Vagina (tissue), 2 donors: ENCODE data around the gene MGST2. TPM values are rescaled to one million over a fixed set of nuclear protein-coding genes. Genes with fewer than 3 reads are reported as not detected.

ENCODE experiments used
- DNase-seq, 2 donors: peaks; one replicate each; pipeline ENCODE4 v3.0.0-alpha.2; 2017; ENCODE audit errors: extremely low spot score in 2 of 2
- H3K27ac ChIP-seq: fragments of 200-600 bp; sonication (generic); one replicate; pipeline ENCODE4 v1.5.1; 2019
- H3K27me3 ChIP-seq: fragments of 200-600 bp; sonication (generic); one replicate; pipeline ENCODE4 v1.5.1; 2019
- H3K36me3 ChIP-seq, 2 donors: fragments of 200-600 bp; sonication (generic); one replicate each; pipeline ENCODE4 v1.5.1; 2017 to 2019
- H3K4me1 ChIP-seq: fragments of 200-600 bp; sonication (generic); one replicate; pipeline ENCODE4 v1.5.1; 2019
- H3K4me3 ChIP-seq, 2 donors: fragments of 200-600 bp; sonication (generic); 1 replicate in 1 of 2; 2 replicates in 1 of 2; pipeline ENCODE4 v1.5.1; 2016 to 2019
- H3K9me3 ChIP-seq: fragments of 200-600 bp; sonication (generic); one replicate; pipeline ENCODE4 v1.5.1; 2019
- POLR2A ChIP-seq, 2 donors: fragments of 450-650 bp; IDR thresholded peaks; one replicate each; pipeline ENCODE4 v1.6.1; 2017; ENCODE audit warnings: antibody characterized with exemption in 2 of 2, mild to moderate bottlenecking in 2 of 2, moderate library complexity in 2 of 2
- POLR2AphosphoS5 ChIP-seq, 2 donors: sonication (generic); formaldehyde crosslinking; IDR thresholded peaks; one replicate each; pipeline ENCODE4 v1.9.0; 2017; ENCODE audit warnings: antibody characterized with exemption in 2 of 2, mild to moderate bottlenecking in 2 of 2, low read depth in 1 of 2; ENCODE audit not compliant: insufficient read depth in 1 of 2
- intact Hi-C: fragments of 100-400 bp; cut with DNase I; formaldehyde crosslinking; loops from one replicate; pipeline ENCODE4 v1.15.1; 2023
- total RNA-seq: library from RNA; depleted of rRNA; stranded (reverse); fragments of >200 nt; gene quantifications from one replicate; pipeline ENCODE4 v1.2.3, GENCODE V29; 2016
- TF ChIP-seq, protein P1 (sequence below), 3 experiments: fragments of 450-650 bp in 2 of 3; fragments of 200-600 bp in 1 of 3; sonication (generic) in 1 of 3; IDR thresholded peaks; one replicate each; pipeline ENCODE4 v1.5.1; 2017 to 2019; ENCODE audit warnings: antibody characterized with exemption in 3 of 3, mild to moderate bottlenecking in 2 of 3, moderate library complexity in 2 of 3

Gene MGST2
- total RNA-seq, 1 donor from 2014 or later, result 78.3 TPM

DNA sequence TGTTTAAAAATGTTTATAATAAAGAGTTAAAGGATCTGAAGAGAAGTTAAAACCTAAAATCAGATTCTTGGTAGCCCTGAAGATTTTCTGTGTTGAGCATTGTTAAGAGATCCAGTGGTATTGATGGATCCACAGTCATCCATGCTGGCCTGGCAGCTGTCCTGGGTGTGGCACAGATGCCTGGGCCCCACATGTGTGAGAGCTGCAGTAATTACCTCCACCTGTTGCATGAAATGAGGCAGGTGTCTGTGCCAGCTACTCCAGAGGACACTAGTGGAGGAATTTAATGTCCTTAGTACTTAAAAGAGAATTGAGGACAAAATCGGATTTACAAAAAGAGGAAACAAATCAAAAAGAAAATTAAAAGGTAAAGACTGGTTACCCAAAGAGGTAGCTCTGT lies 44.0 kb downstream of the MGST2 start:
- Histone ChIP-seq H3K27ac (no peak overlapping the region), H3K9me3 (no peaks in the 10 kb centered on the region), H3K4me1 (no peaks in the 10 kb centered on the region), H3K4me3 (no peak overlapping the region), H3K27me3 (no peaks in the 10 kb centered on the region), H3K36me3 (peaks cover 0 to 7% of the 10 kb centered on the region in 2 donors)
- no peak for DNase-seq
- no peak for TF ChIP-seq POLR2A (IDR thresholded peaks at IDR 0.05)
- no peak for TF ChIP-seq POLR2AphosphoS5 (IDR thresholded peaks at IDR 0.05; ENCODE audit: insufficient read depth in 1 of 2, low read depth in 1 of 2)
- TF ChIP-seq, protein P1, sequence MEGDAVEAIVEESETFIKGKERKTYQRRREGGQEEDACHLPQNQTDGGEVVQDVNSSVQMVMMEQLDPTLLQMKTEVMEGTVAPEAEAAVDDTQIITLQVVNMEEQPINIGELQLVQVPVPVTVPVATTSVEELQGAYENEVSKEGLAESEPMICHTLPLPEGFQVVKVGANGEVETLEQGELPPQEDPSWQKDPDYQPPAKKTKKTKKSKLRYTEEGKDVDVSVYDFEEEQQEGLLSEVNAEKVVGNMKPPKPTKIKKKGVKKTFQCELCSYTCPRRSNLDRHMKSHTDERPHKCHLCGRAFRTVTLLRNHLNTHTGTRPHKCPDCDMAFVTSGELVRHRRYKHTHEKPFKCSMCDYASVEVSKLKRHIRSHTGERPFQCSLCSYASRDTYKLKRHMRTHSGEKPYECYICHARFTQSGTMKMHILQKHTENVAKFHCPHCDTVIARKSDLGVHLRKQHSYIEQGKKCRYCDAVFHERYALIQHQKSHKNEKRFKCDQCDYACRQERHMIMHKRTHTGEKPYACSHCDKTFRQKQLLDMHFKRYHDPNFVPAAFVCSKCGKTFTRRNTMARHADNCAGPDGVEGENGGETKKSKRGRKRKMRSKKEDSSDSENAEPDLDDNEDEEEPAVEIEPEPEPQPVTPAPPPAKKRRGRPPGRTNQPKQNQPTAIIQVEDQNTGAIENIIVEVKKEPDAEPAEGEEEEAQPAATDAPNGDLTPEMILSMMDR (IDR thresholded peaks at IDR 0.05), result no peak
- intact Hi-C loops, result no loop called here

DNA sequence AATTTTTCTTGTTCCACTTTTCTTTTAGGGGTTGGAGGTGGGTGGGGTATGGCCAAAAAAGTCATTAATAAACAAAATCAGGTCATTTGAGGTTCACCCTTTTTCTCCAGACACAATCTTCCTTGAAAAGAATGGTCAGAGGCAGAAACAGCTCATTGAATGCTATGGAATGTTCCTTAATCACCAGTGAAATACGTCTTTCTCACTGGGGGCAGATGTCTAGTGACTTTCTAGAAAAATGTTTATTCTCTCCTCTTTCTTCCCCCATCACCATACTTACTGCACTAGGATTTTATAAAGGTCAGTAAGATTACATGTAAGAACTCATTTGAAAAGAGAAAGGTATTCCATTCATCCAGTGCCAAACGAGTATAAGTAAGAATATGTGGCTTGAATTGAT lies 44.5 kb downstream of the MGST2 start:
- Histone ChIP-seq H3K36me3 (peaks cover 0 to 3% of the 10 kb centered on the region in 2 donors), H3K9me3 (no peaks in the 10 kb centered on the region), H3K27ac (no peak overlapping the region), H3K27me3 (no peaks in the 10 kb centered on the region), H3K4me3 (no peak overlapping the region), H3K4me1 (no peaks in the 10 kb centered on the region)
- no peak for TF ChIP-seq POLR2A (IDR thresholded peaks at IDR 0.05)
- TF ChIP-seq POLR2AphosphoS5 (IDR thresholded peaks at IDR 0.05; ENCODE audit: insufficient read depth in 1 of 2, low read depth in 1 of 2), result no peak
- TF ChIP-seq, protein P1 (IDR thresholded peaks at IDR 0.05), result no peak
- intact Hi-C loops, result no loop called here
- no peak for DNase-seq

DNA sequence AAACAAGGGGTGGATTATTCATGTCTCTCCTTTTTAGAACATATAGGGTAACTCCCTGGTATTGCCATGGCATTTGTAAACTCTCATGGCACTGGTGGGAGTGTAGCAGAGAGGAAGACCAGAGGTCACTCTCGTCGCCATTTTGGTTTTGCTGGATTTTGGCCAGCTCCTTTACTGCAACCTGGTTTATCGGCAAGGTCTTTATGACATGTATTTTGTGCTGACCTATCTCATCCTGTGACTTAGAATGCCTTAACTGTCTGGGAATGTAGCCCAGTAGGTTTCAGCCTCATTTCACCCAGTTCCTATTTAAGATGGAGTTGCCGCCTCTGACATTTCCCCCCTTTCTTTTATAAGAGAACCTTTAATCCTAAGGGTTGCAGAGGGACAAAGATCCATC lies 45.8 kb downstream of the MGST2 start:
- TF ChIP-seq POLR2AphosphoS5 (IDR thresholded peaks at IDR 0.05; ENCODE audit: insufficient read depth in 1 of 2, low read depth in 1 of 2) (no peak), POLR2A (IDR thresholded peaks at IDR 0.05) (no peak)
- TF ChIP-seq, protein P1 (IDR thresholded peaks at IDR 0.05), result no peak
- intact Hi-C loops, result no loop called here
- Histone ChIP-seq H3K4me1 (no peaks in the 10 kb centered on the region), H3K9me3 (no peaks in the 10 kb centered on the region), H3K27me3 (no peaks in the 10 kb centered on the region), H3K36me3 (no peaks in the 10 kb centered on the region), H3K27ac (no peak overlapping the region), H3K4me3 (no peak overlapping the region)
- DNase-seq, result no peak

DNA sequence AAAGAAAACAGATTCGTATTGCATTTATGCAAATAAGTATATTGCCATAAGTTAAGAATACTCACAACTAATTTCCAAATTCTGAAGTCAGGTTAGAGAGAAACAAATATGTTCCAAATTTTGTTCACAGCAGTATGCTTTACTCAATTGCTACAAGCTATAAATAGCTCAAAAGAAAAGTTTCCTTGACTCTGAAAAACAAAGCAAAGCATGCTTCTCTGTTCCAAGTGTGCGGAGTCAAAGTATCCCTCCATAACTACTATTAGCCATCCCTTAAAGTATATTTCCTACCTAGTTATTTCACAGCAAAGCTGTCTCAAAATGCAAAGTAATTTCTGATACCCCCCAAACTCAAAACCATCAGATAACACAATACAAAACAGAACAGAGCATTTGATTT lies 47.3 kb downstream of the MGST2 start:
- DNase-seq, result no peak
- Histone ChIP-seq H3K9me3 (no peaks in the 10 kb centered on the region), H3K36me3 (no peaks in the 10 kb centered on the region), H3K27me3 (no peaks in the 10 kb centered on the region), H3K27ac (no peak overlapping the region), H3K4me1 (no peaks in the 10 kb centered on the region), H3K4me3 (no peak overlapping the region)
- intact Hi-C loops, result no loop called here
- TF ChIP-seq, protein P1 (IDR thresholded peaks at IDR 0.05), result no peak
- TF ChIP-seq POLR2A (IDR thresholded peaks at IDR 0.05) (no peak), POLR2AphosphoS5 (IDR thresholded peaks at IDR 0.05; ENCODE audit: insufficient read depth in 1 of 2, low read depth in 1 of 2) (no peak)

DNA sequence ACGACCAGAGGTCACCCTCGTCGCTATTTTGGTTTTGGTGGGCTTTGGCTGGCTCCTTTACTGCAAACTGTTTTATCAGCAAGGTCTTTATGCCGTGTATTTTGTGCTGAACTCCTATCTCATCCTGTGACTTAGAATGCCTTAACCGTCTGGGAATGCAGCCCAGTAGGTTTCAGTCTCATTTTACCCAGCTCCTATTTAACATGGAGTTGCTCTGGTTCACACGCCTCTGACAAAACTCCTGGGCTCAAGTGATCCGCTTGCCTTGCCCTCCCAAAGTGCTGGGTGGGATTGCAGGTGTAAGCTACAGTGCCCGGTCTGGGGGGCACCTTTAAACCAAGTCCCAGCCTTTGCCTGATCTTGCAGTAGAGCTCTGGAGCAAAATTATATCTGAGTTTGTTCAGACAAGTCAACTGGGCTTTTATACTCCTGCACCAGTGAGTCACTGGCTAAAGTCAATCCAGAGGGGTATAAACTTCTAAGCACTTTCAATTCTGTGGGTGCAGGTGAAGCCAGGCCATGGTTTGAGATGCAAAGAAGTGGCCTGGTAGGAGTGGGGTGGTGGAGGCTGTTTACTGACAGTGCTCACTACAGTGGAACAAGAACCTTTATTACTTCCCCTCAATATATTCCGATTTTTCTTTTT lies 50.2 kb downstream of the MGST2 start:
- no peak overlapping the region for H3K27ac ChIP-seq
- no peaks in the 10 kb centered on the region for H3K27me3 ChIP-seq
- peaks cover 0 to 13% of the 10 kb centered on the region in 2 donors for H3K36me3 ChIP-seq
- no peaks in the 10 kb centered on the region for H3K4me1 ChIP-seq
- no peaks in the 10 kb centered on the region for H3K9me3 ChIP-seq
- intact Hi-C loops, result no loop called here
- no peak overlapping the region for H3K4me3 ChIP-seq
- DNase-seq, result no peak
- no peak for TF ChIP-seq POLR2AphosphoS5 (IDR thresholded peaks at IDR 0.05; ENCODE audit: insufficient read depth in 1 of 2, low read depth in 1 of 2)
- TF ChIP-seq, protein P1 (IDR thresholded peaks at IDR 0.05), result no peak
- no peak for TF ChIP-seq POLR2A (IDR thresholded peaks at IDR 0.05)
